Stimulated activated memory B cell treated with anti-CD40 and anti-IgM and Interleukin-4, amounts not matched to agents 10 μg/mL and 1 μg/mL and 100 μg/mL, for 72 hours (primary cell): ENCODE measurements around the gene TUBB2B.
"Not testable (repeated sequence)": the region's sequence is repeated elsewhere in the genome, so short reads cannot be mapped to it uniquely, and the experiment has no call there.

ENCODE experiments used
- ATAC-seq: fragments of 150-1000 bp; cut with Tn5 transposase; 2 replicates; pipeline ENCODE4 v1.10.0; 2021
- H3K27ac Mint-ChIP-seq: one replicate; pipeline ENCODE4 v1.8.0; 2022; ENCODE audit warnings: mild to moderate bottlenecking, mixed read lengths
- H3K27me3 Mint-ChIP-seq: one replicate; pipeline ENCODE4 v1.8.0; 2022; ENCODE audit warnings: mixed read lengths
- H3K36me3 Mint-ChIP-seq: one replicate; pipeline ENCODE4 v1.8.0; 2022; ENCODE audit warnings: mixed read lengths
- H3K4me1 Mint-ChIP-seq: one replicate; pipeline ENCODE4 v1.8.0; 2022; ENCODE audit warnings: mixed read lengths
- H3K4me3 Mint-ChIP-seq: one replicate; pipeline ENCODE4 v1.8.0; 2022; ENCODE audit warnings: mild to moderate bottlenecking, moderate library complexity, mixed read lengths
- H3K9me3 Mint-ChIP-seq: one replicate; pipeline ENCODE4 v1.8.0; 2022; ENCODE audit warnings: mixed read lengths

The TUBB2B gene

GRCh38 chr6:3213334-3213695, 14.1 kb downstream of the TUBB2B start:
- Mint-ChIP-seq H3K36me3 (no peaks in the 10 kb centered on the region), H3K27ac (no peak overlapping the region), H3K27me3 (peaks cover 30% of the 10 kb centered on the region), H3K4me3 (no peak overlapping the region), H3K4me1 (peaks cover 27% of the 10 kb centered on the region), H3K9me3 (no peaks in the 10 kb centered on the region)
- no peak for ATAC-seq

- Mint-ChIP-seq H3K36me3 (no peaks in the 10 kb centered on the region), H3K4me1 (peaks cover 36% of the 10 kb centered on the region), H3K9me3 (no peaks in the 10 kb centered on the region), H3K27ac (no peak overlapping the region), H3K27me3 (peaks cover 26% of the 10 kb centered on the region), H3K4me3 (no peak overlapping the region)
- ATAC-seq: no peak
These were observed 15.2 kb downstream of the TUBB2B start for GRCh38 chr6:3212261-3212660.

GRCh38 chr6:3211681-3212080, 15.8 kb downstream of the TUBB2B start:
- peaks cover 29% of the 10 kb centered on the region for H3K27me3 Mint-ChIP-seq
- H3K9me3 Mint-ChIP-seq: no peaks in the 10 kb centered on the region
- no peak overlapping the region for H3K27ac Mint-ChIP-seq
- H3K4me3 Mint-ChIP-seq: no peak overlapping the region
- H3K4me1 Mint-ChIP-seq: peaks cover 36% of the 10 kb centered on the region
- no peaks in the 10 kb centered on the region for H3K36me3 Mint-ChIP-seq
- ATAC-seq: no peak

GRCh38 chr6:3210024-3210610, 17.3 kb downstream of the TUBB2B start:
- H3K27me3 Mint-ChIP-seq: peaks cover 23% of the 10 kb centered on the region
- no peaks in the 10 kb centered on the region for H3K9me3 Mint-ChIP-seq
- peak; percentile 46 for ATAC-seq
- peak overlapping the region; percentile 14 for H3K27ac Mint-ChIP-seq
- peaks cover 36% of the 10 kb centered on the region for H3K4me1 Mint-ChIP-seq
- no peak overlapping the region for H3K4me3 Mint-ChIP-seq
- no peaks in the 10 kb centered on the region for H3K36me3 Mint-ChIP-seq

GRCh38 chr6:3209114-3210023, 18.1 kb downstream of the TUBB2B start:
- peak; percentile 81 for ATAC-seq
- H3K9me3 Mint-ChIP-seq: peaks cover 3% of the 10 kb centered on the region
- peak overlapping the region; percentile 14 for H3K27ac Mint-ChIP-seq
- H3K36me3 Mint-ChIP-seq: peaks cover 6% of the 10 kb centered on the region
- peak overlapping the region; percentile 46 for H3K4me3 Mint-ChIP-seq
- H3K4me1 Mint-ChIP-seq: peaks cover 42% of the 10 kb centered on the region
- peaks cover 23% of the 10 kb centered on the region for H3K27me3 Mint-ChIP-seq

- ATAC-seq: no peak
- H3K4me1 Mint-ChIP-seq: peaks cover 48% of the 10 kb centered on the region
- H3K9me3 Mint-ChIP-seq: peaks cover 7% of the 10 kb centered on the region
- H3K27me3 Mint-ChIP-seq: peaks cover 23% of the 10 kb centered on the region
- H3K4me3 Mint-ChIP-seq: peak overlapping the region; percentile 1
- peak overlapping the region; percentile 14 for H3K27ac Mint-ChIP-seq
- H3K36me3 Mint-ChIP-seq: peaks cover 10% of the 10 kb centered on the region
These were observed 18.7 kb downstream of the TUBB2B start for GRCh38 chr6:3208775-3209113.

GRCh38 chr6:3208098-3208774, 19.2 kb downstream of the TUBB2B start:
- ATAC-seq: no peak
- Mint-ChIP-seq H3K4me3 (peak overlapping the region; percentile 50), H3K4me1 (peaks cover 53% of the 10 kb centered on the region), H3K27ac (peak overlapping the region; percentile 14), H3K27me3 (peaks cover 23% of the 10 kb centered on the region), H3K36me3 (peaks cover 14% of the 10 kb centered on the region), H3K9me3 (peaks cover 11% of the 10 kb centered on the region)

- Mint-ChIP-seq H3K9me3 (peaks cover 15% of the 10 kb centered on the region), H3K4me3 (no peak overlapping the region), H3K36me3 (peaks cover 18% of the 10 kb centered on the region), H3K27me3 (peaks cover 12% of the 10 kb centered on the region), H3K4me1 (peaks cover 52% of the 10 kb centered on the region), H3K27ac (no peak overlapping the region)
- ATAC-seq: no peak
These were observed 21.0 kb downstream of the TUBB2B start for GRCh38 chr6:3206339-3207015.

GRCh38 chr6:3205913-3206312, 21.5 kb downstream of the TUBB2B start:
- ATAC-seq: no peak
- Mint-ChIP-seq H3K4me3 (no peak overlapping the region), H3K36me3 (peaks cover 18% of the 10 kb centered on the region), H3K27me3 (peaks cover 12% of the 10 kb centered on the region), H3K4me1 (peaks cover 52% of the 10 kb centered on the region), H3K9me3 (peaks cover 15% of the 10 kb centered on the region), H3K27ac (no peak overlapping the region)

GRCh38 chr6:3204921-3205320, 22.5 kb downstream of the TUBB2B start:
- Mint-ChIP-seq H3K36me3 (peaks cover 18% of the 10 kb centered on the region), H3K4me3 (no peak overlapping the region), H3K9me3 (peaks cover 15% of the 10 kb centered on the region), H3K27me3 (peaks cover 12% of the 10 kb centered on the region), H3K4me1 (peaks cover 48% of the 10 kb centered on the region), H3K27ac (peak overlapping the region; percentile 36)
- no peak for ATAC-seq

GRCh38 chr6:3202999-3203696, 24.3 kb downstream of the TUBB2B start:
- ATAC-seq: no peak
- Mint-ChIP-seq H3K27ac (no peak overlapping the region), H3K4me3 (no peak overlapping the region), H3K9me3 (peaks cover 15% of the 10 kb centered on the region), H3K27me3 (peaks cover 12% of the 10 kb centered on the region), H3K4me1 (peaks cover 30% of the 10 kb centered on the region), H3K36me3 (peaks cover 18% of the 10 kb centered on the region)

GRCh38 chr6:3201388-3201787, 26.1 kb downstream of the TUBB2B start:
- Mint-ChIP-seq H3K9me3 (peaks cover 15% of the 10 kb centered on the region), H3K36me3 (peaks cover 18% of the 10 kb centered on the region), H3K4me1 (peaks cover 23% of the 10 kb centered on the region), H3K27me3 (peaks cover 2% of the 10 kb centered on the region), H3K27ac (no peak overlapping the region), H3K4me3 (no peak overlapping the region)
- no peak for ATAC-seq

GRCh38 chr6:3200682-3201081, 26.8 kb downstream of the TUBB2B start:
- Mint-ChIP-seq H3K4me1 (peaks cover 23% of the 10 kb centered on the region), H3K4me3 (no peak overlapping the region), H3K27me3 (no peaks in the 10 kb centered on the region), H3K36me3 (peaks cover 18% of the 10 kb centered on the region), H3K27ac (no peak overlapping the region), H3K9me3 (peaks cover 15% of the 10 kb centered on the region)
- no peak for ATAC-seq

GRCh38 chr6:3199382-3199781, 28.1 kb downstream of the TUBB2B start:
- H3K4me1 Mint-ChIP-seq: peaks cover 17% of the 10 kb centered on the region
- ATAC-seq: no peak
- no peak overlapping the region for H3K4me3 Mint-ChIP-seq
- peaks cover 12% of the 10 kb centered on the region for H3K9me3 Mint-ChIP-seq
- H3K27me3 Mint-ChIP-seq: no peaks in the 10 kb centered on the region
- no peak overlapping the region for H3K27ac Mint-ChIP-seq
- H3K36me3 Mint-ChIP-seq: peaks cover 12% of the 10 kb centered on the region

GRCh38 chr6:3197734-3198133, 29.7 kb downstream of the TUBB2B start:
- ATAC-seq, H3K27me3 Mint-ChIP-seq, H3K36me3 Mint-ChIP-seq, H3K27ac Mint-ChIP-seq, H3K4me1 Mint-ChIP-seq, H3K4me3 Mint-ChIP-seq, H3K9me3 Mint-ChIP-seq: not testable (repeated sequence)
